Measurements from ENCODE around the gene EPHA6. TPM values are rescaled to one million over a fixed set of nuclear protein-coding genes. Genes with fewer than 3 reads are reported as not detected.
A peak's percentile ranks its signal among the peaks of the same experiment; 100 is the strongest.

The EPHA6 gene
- total RNA-seq, 1 experiment from 2014 or later, result 3.6 TPM

GRCh38 chr3:97138914-97139541, 324.6 kb downstream of the EPHA6 start:
- Histone ChIP-seq H4K20me1 (ENCODE audit: low read length) (no peaks in the 10 kb centered on the region), H3K79me2 (ENCODE audit: low read length) (no peaks in the 10 kb centered on the region), H3K27ac (ENCODE audit: low read length) (no peak overlapping the region), H3K9ac (ENCODE audit: low read length) (no peak overlapping the region), H3K27me3 (ENCODE audit: low read length) (no peaks in the 10 kb centered on the region), H2AFZ (ENCODE audit: low read length) (no peak overlapping the region), H3K4me1 (ENCODE audit: insufficient read depth, low read length) (no peaks in the 10 kb centered on the region), H3K9me3 (ENCODE audit: low read length) (peaks cover 3% of the 10 kb centered on the region; the same call in 1 of the 2 replicates), H3F3A (ENCODE audit: low read length, unreplicated experiment) (no peaks in the 10 kb centered on the region), H3K4me3 (ENCODE audit: low read length) (no peak overlapping the region), H3K9me2 (replicated peaks; ENCODE audit: low read length) (no peaks in the 10 kb centered on the region), H3K4me2 (ENCODE audit: low read length) (no peak overlapping the region), H3K36me3 (ENCODE audit: low read depth, low read length) (no peaks in the 10 kb centered on the region)
- intact Hi-C loops (cut with micrococcal nuclease), result no loop called here
- peak; percentile 53; the same call in 1 of the 2 replicates for ATAC-seq
- BruUV-seq (replicated peaks), result no TSS peak
- ChIA-PET CTCF (no interaction called here), POLR2A (ENCODE audit: unreplicated experiment) (no interaction called here)
- DNase-seq, result peak; percentile 20
- TF ChIP-seq EZH2 (IDR thresholded peaks at IDR 0.05; ENCODE audit: low read length, unreplicated experiment) (no peak), EZH2phosphoT487 (IDR thresholded peaks at IDR 0.05; ENCODE audit: borderline replicate concordance, low read length) (no peak)
- TF ChIP-seq, protein P1, sequence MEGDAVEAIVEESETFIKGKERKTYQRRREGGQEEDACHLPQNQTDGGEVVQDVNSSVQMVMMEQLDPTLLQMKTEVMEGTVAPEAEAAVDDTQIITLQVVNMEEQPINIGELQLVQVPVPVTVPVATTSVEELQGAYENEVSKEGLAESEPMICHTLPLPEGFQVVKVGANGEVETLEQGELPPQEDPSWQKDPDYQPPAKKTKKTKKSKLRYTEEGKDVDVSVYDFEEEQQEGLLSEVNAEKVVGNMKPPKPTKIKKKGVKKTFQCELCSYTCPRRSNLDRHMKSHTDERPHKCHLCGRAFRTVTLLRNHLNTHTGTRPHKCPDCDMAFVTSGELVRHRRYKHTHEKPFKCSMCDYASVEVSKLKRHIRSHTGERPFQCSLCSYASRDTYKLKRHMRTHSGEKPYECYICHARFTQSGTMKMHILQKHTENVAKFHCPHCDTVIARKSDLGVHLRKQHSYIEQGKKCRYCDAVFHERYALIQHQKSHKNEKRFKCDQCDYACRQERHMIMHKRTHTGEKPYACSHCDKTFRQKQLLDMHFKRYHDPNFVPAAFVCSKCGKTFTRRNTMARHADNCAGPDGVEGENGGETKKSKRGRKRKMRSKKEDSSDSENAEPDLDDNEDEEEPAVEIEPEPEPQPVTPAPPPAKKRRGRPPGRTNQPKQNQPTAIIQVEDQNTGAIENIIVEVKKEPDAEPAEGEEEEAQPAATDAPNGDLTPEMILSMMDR (conservative IDR thresholded peaks at IDR 0.05; ENCODE audit: low read depth, low read length), result peak; percentile 56

GRCh38 chr3:97148931-97149330, 334.5 kb downstream of the EPHA6 start:
- H3K79me2 ChIP-seq (ENCODE audit: low read length), result no peaks in the 10 kb centered on the region
- H3K4me2 ChIP-seq (ENCODE audit: low read length), result no peak overlapping the region
- no peaks in the 10 kb centered on the region for H3F3A ChIP-seq (ENCODE audit: low read length, unreplicated experiment)
- H3K4me3 ChIP-seq (ENCODE audit: low read length), result no peak overlapping the region
- H3K36me3 ChIP-seq (ENCODE audit: low read depth, low read length), result no peaks in the 10 kb centered on the region
- H4K20me1 ChIP-seq (ENCODE audit: low read length), result no peaks in the 10 kb centered on the region
- H3K27ac ChIP-seq (ENCODE audit: low read length), result no peak overlapping the region
- POLR2A ChIA-PET (ENCODE audit: unreplicated experiment), result no interaction called here
- H3K9me3 ChIP-seq (ENCODE audit: low read length), result no peaks in the 10 kb centered on the region
- no peaks in the 10 kb centered on the region for H3K27me3 ChIP-seq (ENCODE audit: low read length)
- H3K9me2 ChIP-seq (replicated peaks; ENCODE audit: low read length), result no peaks in the 10 kb centered on the region
- H3K9ac ChIP-seq (ENCODE audit: low read length), result no peak overlapping the region
- no peaks in the 10 kb centered on the region for H3K4me1 ChIP-seq (ENCODE audit: insufficient read depth, low read length)
- ATAC-seq (no peak), DNase-seq (no peak)
- no peak overlapping the region for H2AFZ ChIP-seq (ENCODE audit: low read length)
- intact Hi-C loops (cut with micrococcal nuclease), result no loop called here
- BruUV-seq (replicated peaks), result no TSS peak
- TF ChIP-seq EZH2phosphoT487 (IDR thresholded peaks at IDR 0.05; ENCODE audit: borderline replicate concordance, low read length) (no peak), EZH2 (IDR thresholded peaks at IDR 0.05; ENCODE audit: low read length, unreplicated experiment) (no peak)
- TF ChIP-seq, protein P1 (conservative IDR thresholded peaks at IDR 0.05; ENCODE audit: low read depth, low read length), result no peak
- CTCF ChIA-PET, result no interaction called here

- CTCF ChIA-PET, result no interaction called here
- intact Hi-C loops (cut with micrococcal nuclease), result no loop called here
These were observed 346.8 kb downstream of the EPHA6 start for GRCh38 chr3:97161169-97161568.

More at GRCh38 chr3:97161169-97161568, 346.8 kb downstream of the EPHA6 start:
- no peaks in the 10 kb centered on the region for H3K9me2 ChIP-seq (replicated peaks; ENCODE audit: low read length)
- H3K36me3 ChIP-seq (ENCODE audit: low read depth, low read length), result no peaks in the 10 kb centered on the region
- ATAC-seq, result no peak
- no peak for DNase-seq
- no peaks in the 10 kb centered on the region for H3K4me1 ChIP-seq (ENCODE audit: insufficient read depth, low read length)
- H3K9ac ChIP-seq (ENCODE audit: low read length), result no peak overlapping the region
- no peak overlapping the region for H2AFZ ChIP-seq (ENCODE audit: low read length)
- TF ChIP-seq EZH2phosphoT487 (IDR thresholded peaks at IDR 0.05; ENCODE audit: borderline replicate concordance, low read length) (no peak), EZH2 (IDR thresholded peaks at IDR 0.05; ENCODE audit: low read length, unreplicated experiment) (no peak)
- TF ChIP-seq, protein P1 (conservative IDR thresholded peaks at IDR 0.05; ENCODE audit: low read depth, low read length), result no peak
- H3K4me3 ChIP-seq (ENCODE audit: low read length), result no peak overlapping the region
- H3K27ac ChIP-seq (ENCODE audit: low read length), result no peak overlapping the region
- H3K79me2 ChIP-seq (ENCODE audit: low read length), result no peaks in the 10 kb centered on the region
- H3F3A ChIP-seq (ENCODE audit: low read length, unreplicated experiment), result no peaks in the 10 kb centered on the region
- H3K27me3 ChIP-seq (ENCODE audit: low read length), result no peaks in the 10 kb centered on the region
- POLR2A ChIA-PET (ENCODE audit: unreplicated experiment), result no interaction called here
- no peaks in the 10 kb centered on the region for H4K20me1 ChIP-seq (ENCODE audit: low read length)
- peaks cover 3% of the 10 kb centered on the region; the same call in 1 of the 2 replicates for H3K9me3 ChIP-seq (ENCODE audit: low read length)
- H3K4me2 ChIP-seq (ENCODE audit: low read length), result no peak overlapping the region
- BruUV-seq (replicated peaks), result no TSS peak
